GM23248 (cell line): ENCODE measurements around the gene IGLON5. TPM values are rescaled to one million over a fixed set of nuclear protein-coding genes. Genes with fewer than 3 reads are reported as not detected.

Experiments
- DNase-seq: peaks from one replicate; pipeline ENCODE4 v3.0.0-alpha.2; 2015
- H2AFZ ChIP-seq: fragments of 200-600 bp; sonication (generic); 2 replicates; pipeline ENCODE4 v1.6.1; 2016; ENCODE audit warnings: antibody characterized with exemption
- H3F3A ChIP-seq: fragments of 200-600 bp; sonication (generic); 2 replicates; pipeline ENCODE4 v1.6.1; 2016; ENCODE audit warnings: mild to moderate bottlenecking, antibody characterized with exemption, mixed run types; ENCODE audit not compliant: insufficient read depth
- H3K27ac ChIP-seq: fragments of 200-600 bp; sonication (generic); 2 replicates; pipeline ENCODE4 v1.5.1; 2016; ENCODE audit warnings: mild to moderate bottlenecking
- H3K27me3 ChIP-seq: fragments of 200-600 bp; sonication (generic); replicated peaks from 2 replicates; pipeline ENCODE4 v1.6.1; 2016; ENCODE audit warnings: mild to moderate bottlenecking; ENCODE audit not compliant: insufficient read depth
- H3K36me3 ChIP-seq: fragments of 200-600 bp; sonication (generic); 2 replicates; pipeline ENCODE4 v1.6.1; 2016; ENCODE audit warnings: low read depth, mild to moderate bottlenecking
- H3K4me1 ChIP-seq: fragments of 200-600 bp; sonication (generic); 2 replicates; pipeline ENCODE4 v1.6.1; 2016; ENCODE audit warnings: mild to moderate bottlenecking; ENCODE audit not compliant: insufficient read depth
- H3K4me2 ChIP-seq: fragments of 200-600 bp; sonication (generic); one replicate; pipeline ENCODE4 v1.6.1; 2016; ENCODE audit warnings: mild to moderate bottlenecking; ENCODE audit not compliant: unreplicated experiment
- H3K4me3 ChIP-seq: fragments of 200-600 bp; sonication (generic); 2 replicates; pipeline ENCODE4 v1.5.1; 2016; ENCODE audit warnings: mild to moderate bottlenecking
- H3K79me2 ChIP-seq: fragments of 200-600 bp; sonication (generic); 2 replicates; pipeline ENCODE4 v1.6.1; 2016; ENCODE audit warnings: mild to moderate bottlenecking; ENCODE audit not compliant: insufficient read depth
- H3K9ac ChIP-seq: fragments of 200-600 bp; sonication (generic); 2 replicates; pipeline ENCODE4 v1.6.1; 2016; ENCODE audit warnings: mild to moderate bottlenecking
- H3K9me2 ChIP-seq: fragments of 200-600 bp; sonication (generic); 2 replicates; pipeline ENCODE4 v1.6.1; 2016; ENCODE audit warnings: mixed run types, mild to moderate bottlenecking, moderate library complexity; ENCODE audit not compliant: insufficient read depth
- H3K9me3 ChIP-seq: fragments of 200-600 bp; sonication (generic); one replicate; pipeline ENCODE4 v1.6.1; 2017; ENCODE audit warnings: low read depth
- H4K20me1 ChIP-seq: fragments of 200-600 bp; sonication (generic); 2 replicates; pipeline ENCODE4 v1.6.0; 2016; ENCODE audit not compliant: insufficient read depth
- EZH2 ChIP-seq: fragments of 200-600 bp; sonication (generic); IDR thresholded peaks from 2 replicates; pipeline ENCODE4 v1.6.1; 2018; ENCODE audit warnings: antibody characterized with exemption, mild to moderate bottlenecking; ENCODE audit not compliant: insufficient read depth, poor library complexity, severe bottlenecking
- EZH2phosphoT487 ChIP-seq: fragments of 200-600 bp; sonication (generic); IDR thresholded peaks from 2 replicates; pipeline ENCODE4 v1.6.1; 2018; ENCODE audit warnings: antibody characterized with exemption, moderate library complexity, mild to moderate bottlenecking, low read depth; ENCODE audit not compliant: insufficient read depth
- WGBS, 2 experiments: methylation state at CpG; one replicate each; pipeline ENCODE4 v1.1.6; 2015 to 2017; ENCODE audit warnings: low lambda C conversion rate in 2 of 2, low coverage in 1 of 2; ENCODE audit errors: missing lambda C conversion rate in 2 of 2; 5-methylcytosine and 5-hydroxymethylcytosine counted together
- in situ Hi-C: fragments of 300-500 bp; cut with MboI; formaldehyde crosslinking; loops from 2 replicates; pipeline ENCODE4 v1.15.0; 2020
- polyA plus RNA-seq: library from polyadenylated mRNA; unstranded; fragments of >200 nt; fragmentation: Nextera tagmentation; extraction: Ambion mirVana; gene quantifications from 2 replicates; pipeline ENCODE4 v1.2.1, GENCODE V29; 2016
- total RNA-seq: library from RNA; depleted of rRNA; stranded (reverse); fragments of >200 nt; shearing (Covaris generic); gene quantifications from 2 replicates; pipeline ENCODE4 v1.2.3, GENCODE V29; 2014

IGLON5 gene
- total and polyA plus RNA-seq, 2 experiments from 2014 or later: not detected

- Histone ChIP-seq H3K9ac (no peak overlapping the region), H3K36me3 (no peaks in the 10 kb centered on the region), H4K20me1 (no peaks in the 10 kb centered on the region), H3K4me1 (no peaks in the 10 kb centered on the region), H3K4me2 (no peak overlapping the region), H2AFZ (no peak overlapping the region), H3K9me3 (no peaks in the 10 kb centered on the region), H3K27me3 (no peaks in the 10 kb centered on the region), H3K79me2 (no peaks in the 10 kb centered on the region), H3K9me2 (no peaks in the 10 kb centered on the region), H3K27ac (no peak overlapping the region), H3F3A (no peaks in the 10 kb centered on the region), H3K4me3 (no peak overlapping the region)
- TF ChIP-seq EZH2phosphoT487 (no peak), EZH2 (no peak)
- DNase-seq: no peak
- in situ Hi-C loops: no loop called here
- 47 to 51% methylated on average over 23 of the region's 23 CpGs for WGBS, 2 experiments
These were observed 7.5 kb downstream of the IGLON5 start for GRCh38 chr19:51318687-51319648.

- in situ Hi-C loops: no loop called here
- Histone ChIP-seq H3K9me3 (no peaks in the 10 kb centered on the region), H3K4me1 (no peaks in the 10 kb centered on the region), H3F3A (no peaks in the 10 kb centered on the region), H3K9ac (no peak overlapping the region), H3K36me3 (no peaks in the 10 kb centered on the region), H4K20me1 (no peaks in the 10 kb centered on the region), H2AFZ (no peak overlapping the region), H3K79me2 (no peaks in the 10 kb centered on the region), H3K27me3 (no peaks in the 10 kb centered on the region), H3K4me2 (no peak overlapping the region), H3K4me3 (no peak overlapping the region), H3K27ac (no peak overlapping the region), H3K9me2 (no peaks in the 10 kb centered on the region)
- DNase-seq: no peak
- 65 to 69% methylated on average over 14 of the region's 14 CpGs for WGBS, 2 experiments
- TF ChIP-seq EZH2 (no peak), EZH2phosphoT487 (no peak)
These were observed 8.3 kb downstream of the IGLON5 start for GRCh38 chr19:51319649-51320279.

GRCh38 chr19:51320280-51320657 is 8.8 kb downstream of the IGLON5 start:
- Histone ChIP-seq H3K4me1 (no peaks in the 10 kb centered on the region), H3F3A (no peaks in the 10 kb centered on the region), H2AFZ (no peak overlapping the region), H3K79me2 (no peaks in the 10 kb centered on the region), H3K9ac (no peak overlapping the region), H3K4me3 (no peak overlapping the region), H3K9me3 (no peaks in the 10 kb centered on the region), H3K9me2 (no peaks in the 10 kb centered on the region), H3K36me3 (no peaks in the 10 kb centered on the region), H4K20me1 (no peaks in the 10 kb centered on the region), H3K4me2 (no peak overlapping the region), H3K27me3 (no peaks in the 10 kb centered on the region), H3K27ac (no peak overlapping the region)
- WGBS, 2 experiments: 25 to 34% methylated on average over 11 to 14 of the region's 14 CpGs
- DNase-seq: no peak
- in situ Hi-C loops: no loop called here
- TF ChIP-seq EZH2: no peak
- no peak for TF ChIP-seq EZH2phosphoT487

- Histone ChIP-seq H3K4me2 (no peak overlapping the region), H4K20me1 (no peaks in the 10 kb centered on the region), H3K4me1 (no peaks in the 10 kb centered on the region), H3F3A (no peaks in the 10 kb centered on the region), H3K4me3 (no peak overlapping the region), H3K9me3 (no peaks in the 10 kb centered on the region), H3K9me2 (no peaks in the 10 kb centered on the region), H3K27ac (no peak overlapping the region), H3K9ac (no peak overlapping the region), H3K27me3 (peaks cover under 1% of the 10 kb centered on the region; the same call in 1 of the 2 replicates), H3K36me3 (no peaks in the 10 kb centered on the region), H2AFZ (no peak overlapping the region), H3K79me2 (no peaks in the 10 kb centered on the region)
- DNase-seq: no peak
- TF ChIP-seq EZH2phosphoT487 (no peak), EZH2 (no peak)
- WGBS, 2 experiments: 47 to 48% methylated on average over 14 of the region's 14 CpGs
- in situ Hi-C loops: no loop called here
These were observed 10.4 kb downstream of the IGLON5 start for GRCh38 chr19:51321799-51322198.
